Brain microvascular endothelial cell (primary cell): ENCODE measurements around the gene PFDN5.
A peak's percentile ranks its signal among the peaks of the same experiment; 100 is the strongest.

Source experiments
- DNase-seq: peaks from one replicate; pipeline ENCODE4 v3.0.0-alpha.2; 2020
- H3K27ac ChIP-seq: fragments of 250-450 bp; sonication (Bioruptor Pico); 2 replicates; pipeline ENCODE4 v1.5.1; 2020; ENCODE audit warnings: mild to moderate bottlenecking, moderate library complexity
- H3K27me3 ChIP-seq: fragments of 250-450 bp; sonication (Bioruptor Pico); replicated peaks from 2 replicates; pipeline ENCODE4 v1.5.1; 2020; ENCODE audit warnings: mild to moderate bottlenecking
- H3K36me3 ChIP-seq: fragments of 250-450 bp; sonication (Bioruptor Pico); replicated peaks from 2 replicates; pipeline ENCODE4 v1.5.1; 2020; ENCODE audit warnings: mild to moderate bottlenecking
- H3K4me3 ChIP-seq: 2 replicates; pipeline ENCODE4 v1.5.1; 2011; ENCODE audit warnings: low read depth, mild to moderate bottlenecking, control low read depth, low read length, moderate library complexity
- in situ Hi-C: cut with HindIII; loops from 2 replicates; pipeline ENCODE4 v1.10.0; 2017; ENCODE audit warnings: low sequenced_read_pairs, low pct_ligation_motif_present
- TF ChIP-seq, protein P1 (sequence below): IDR thresholded peaks from 2 replicates; pipeline ENCODE4 v1.5.1; 2011; ENCODE audit warnings: low read depth, mild to moderate bottlenecking, moderate library complexity, low read length, control low read depth, inconsistent platforms; ENCODE audit errors: missing control alignments

Gene PFDN5

DNA sequence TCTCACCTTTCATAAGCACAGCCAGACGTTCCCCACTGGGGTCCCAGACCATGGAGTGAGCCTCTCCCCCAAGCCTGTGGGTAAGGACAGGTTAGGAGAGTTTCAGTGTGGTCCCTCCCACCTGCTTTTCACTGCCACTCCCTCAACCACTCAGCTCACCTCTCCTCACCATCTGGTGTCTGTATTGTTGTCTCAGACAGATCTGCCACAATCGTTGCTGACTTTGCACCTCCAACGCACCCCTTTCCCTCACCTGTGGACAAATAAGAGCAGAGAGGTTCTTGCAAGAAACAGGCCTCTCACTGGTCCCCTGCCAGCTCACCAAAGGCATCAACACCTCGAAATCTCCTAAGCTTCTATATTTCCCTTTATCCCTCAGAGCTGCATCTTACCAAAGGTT lies 12.9 kb downstream of the PFDN5 start:
- Histone ChIP-seq H3K36me3 (peaks cover 53% of the 10 kb centered on the region), H3K27ac (no peak overlapping the region), H3K27me3 (no peaks in the 10 kb centered on the region), H3K4me3 (no peak overlapping the region)
- TF ChIP-seq, protein P1, sequence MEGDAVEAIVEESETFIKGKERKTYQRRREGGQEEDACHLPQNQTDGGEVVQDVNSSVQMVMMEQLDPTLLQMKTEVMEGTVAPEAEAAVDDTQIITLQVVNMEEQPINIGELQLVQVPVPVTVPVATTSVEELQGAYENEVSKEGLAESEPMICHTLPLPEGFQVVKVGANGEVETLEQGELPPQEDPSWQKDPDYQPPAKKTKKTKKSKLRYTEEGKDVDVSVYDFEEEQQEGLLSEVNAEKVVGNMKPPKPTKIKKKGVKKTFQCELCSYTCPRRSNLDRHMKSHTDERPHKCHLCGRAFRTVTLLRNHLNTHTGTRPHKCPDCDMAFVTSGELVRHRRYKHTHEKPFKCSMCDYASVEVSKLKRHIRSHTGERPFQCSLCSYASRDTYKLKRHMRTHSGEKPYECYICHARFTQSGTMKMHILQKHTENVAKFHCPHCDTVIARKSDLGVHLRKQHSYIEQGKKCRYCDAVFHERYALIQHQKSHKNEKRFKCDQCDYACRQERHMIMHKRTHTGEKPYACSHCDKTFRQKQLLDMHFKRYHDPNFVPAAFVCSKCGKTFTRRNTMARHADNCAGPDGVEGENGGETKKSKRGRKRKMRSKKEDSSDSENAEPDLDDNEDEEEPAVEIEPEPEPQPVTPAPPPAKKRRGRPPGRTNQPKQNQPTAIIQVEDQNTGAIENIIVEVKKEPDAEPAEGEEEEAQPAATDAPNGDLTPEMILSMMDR = no peak
- in situ Hi-C loops = no loop called here
- no peak for DNase-seq

DNA sequence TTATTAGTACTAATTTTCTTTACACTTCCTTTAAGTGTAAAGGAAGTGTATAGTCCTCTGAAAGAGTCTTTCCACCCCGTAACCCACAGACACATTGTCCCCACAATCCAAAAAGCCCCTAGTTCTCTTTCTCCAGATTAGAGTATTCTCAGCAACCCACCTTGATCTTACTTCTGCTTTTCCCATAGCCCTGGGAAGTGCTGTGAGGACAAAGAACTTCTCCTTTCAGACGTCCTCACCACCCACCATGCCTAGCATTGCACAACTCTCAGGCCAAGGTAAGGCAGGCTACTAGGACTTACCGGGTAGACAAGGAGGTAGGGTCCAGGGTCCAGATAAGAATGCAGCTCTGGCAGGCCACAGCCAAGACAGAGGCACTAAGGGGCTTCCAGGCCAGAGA lies 18.7 kb downstream of the PFDN5 start:
- in situ Hi-C loops = no loop called here

DNA sequence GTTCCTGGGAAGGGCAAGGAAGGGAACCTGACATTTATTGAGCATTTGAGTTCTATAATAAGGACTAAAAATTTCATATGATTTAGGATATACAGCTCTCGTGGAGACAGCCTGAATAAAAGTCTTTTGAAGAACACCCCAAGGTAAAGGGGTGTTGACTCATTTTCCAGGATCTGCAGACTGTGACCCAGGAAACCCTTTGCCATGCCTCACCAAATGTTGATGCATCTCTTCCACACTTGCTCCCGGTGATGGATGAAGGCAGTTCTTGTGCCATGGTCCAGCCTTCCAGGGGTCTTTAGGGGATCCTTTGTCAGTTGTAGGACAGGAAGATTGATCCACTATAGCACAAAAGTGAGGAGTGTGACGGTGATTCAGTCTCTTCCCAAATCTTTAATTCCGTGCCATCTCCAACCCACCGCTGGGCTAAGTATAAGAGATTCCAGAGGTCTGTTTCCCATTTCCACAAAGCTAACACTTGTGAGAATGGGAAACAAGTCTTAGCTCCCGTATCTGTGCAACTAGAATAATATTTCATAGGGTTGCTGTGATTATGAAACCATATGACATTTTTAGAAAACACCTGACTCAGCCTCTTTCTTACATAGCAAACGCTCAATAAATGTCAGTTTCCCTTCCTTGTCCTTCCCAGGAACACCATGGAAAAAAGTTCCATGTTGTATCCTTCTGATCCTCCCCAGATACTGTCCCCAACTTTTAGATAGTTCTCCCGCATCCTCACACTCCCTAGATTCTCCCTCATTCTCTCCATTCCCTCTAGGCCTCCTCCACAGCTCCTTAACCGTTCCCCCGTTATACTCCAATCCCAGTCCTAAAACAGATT lies 25.2 kb downstream of the PFDN5 start:
- TF ChIP-seq, protein P1 = no peak
- no peak for DNase-seq
- in situ Hi-C loops = no loop called here
- Histone ChIP-seq H3K36me3 (peaks cover 11% of the 10 kb centered on the region), H3K4me3 (peak overlapping the region; percentile 93), H3K27ac (peak overlapping the region; percentile 85), H3K27me3 (no peaks in the 10 kb centered on the region)

More for the DNA sequence above, 18.7 kb downstream of the PFDN5 start:
- TF ChIP-seq, protein P1 = no peak
- Histone ChIP-seq H3K27ac (no peak overlapping the region), H3K4me3 (no peak overlapping the region), H3K27me3 (no peaks in the 10 kb centered on the region), H3K36me3 (peaks cover 35% of the 10 kb centered on the region)
- DNase-seq = no peak

DNA sequence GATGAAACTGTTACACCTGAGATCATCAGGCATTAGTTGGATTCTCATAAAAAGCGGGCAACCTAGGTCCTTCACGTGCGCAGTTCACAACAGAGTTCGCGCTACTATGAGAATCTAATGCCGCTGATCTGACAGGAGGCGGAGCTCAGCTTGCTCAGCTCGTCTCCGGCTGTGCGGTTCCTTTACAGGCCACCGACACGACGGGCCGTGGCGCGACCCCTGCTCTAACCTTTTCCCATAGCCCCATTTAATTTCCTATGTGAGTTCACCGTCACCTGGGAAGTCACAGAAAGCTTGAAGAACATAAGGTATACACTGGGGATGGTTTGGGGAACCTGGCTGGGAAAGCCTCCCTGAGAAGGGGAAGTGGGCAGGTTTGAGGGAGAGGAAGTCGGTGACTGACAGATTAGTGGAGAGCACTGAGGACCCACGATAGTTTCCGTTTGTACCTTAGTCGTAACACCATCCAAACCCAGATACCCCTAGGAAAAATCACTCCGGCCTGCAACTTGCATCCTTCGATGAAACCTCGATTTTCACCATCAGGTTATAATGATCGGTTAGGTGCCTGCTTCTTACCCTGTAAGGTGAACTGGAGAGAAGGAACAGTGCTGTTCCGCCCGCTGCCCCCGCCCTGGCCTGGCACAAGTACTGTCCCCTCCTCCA lies 28.9 kb downstream of the PFDN5 start:
- in situ Hi-C loops = no loop called here
- no peak for DNase-seq

DNA sequence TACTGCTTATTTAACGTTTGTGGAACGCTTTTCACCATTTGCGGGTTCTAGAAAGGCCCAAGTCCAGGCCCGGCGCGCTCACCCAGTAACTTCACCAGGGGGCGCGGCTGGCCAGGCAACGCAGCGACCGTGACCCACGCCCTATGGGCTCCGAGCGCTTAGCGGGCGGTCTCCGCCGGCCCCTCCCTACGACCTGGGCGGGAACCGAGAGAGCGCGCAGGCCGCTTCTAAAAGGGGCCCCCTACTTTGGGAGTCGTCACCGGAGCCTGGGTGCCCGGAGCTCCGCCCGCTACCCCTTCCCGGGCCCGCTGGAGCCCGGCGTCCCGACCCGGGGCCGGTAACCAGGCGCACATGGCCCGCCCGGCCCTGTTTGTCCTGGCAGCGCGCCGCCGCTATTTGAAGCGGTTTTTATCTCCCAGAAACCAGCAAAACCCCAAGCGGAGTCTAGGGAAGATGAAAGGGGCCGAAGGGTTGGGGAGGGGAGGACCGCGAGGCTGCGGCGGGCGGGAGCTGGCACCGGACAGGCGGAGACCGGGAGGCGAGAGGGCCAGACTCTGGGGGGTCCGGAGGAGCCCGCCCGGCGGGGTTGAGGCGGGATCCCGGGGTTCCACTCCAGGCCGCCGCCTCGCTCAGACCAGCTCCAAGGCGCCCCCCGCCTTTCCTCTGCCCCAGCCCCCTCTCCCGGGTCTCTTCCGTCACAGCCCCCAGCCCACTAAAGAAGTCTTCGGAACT lies 29.6 kb downstream of the PFDN5 start:
- in situ Hi-C loops = no loop called here
- DNase-seq = peak; percentile 68
- H3K4me3 ChIP-seq = peak overlapping the region; percentile 59

More for the DNA sequence above, 28.9 kb downstream of the PFDN5 start:
- Histone ChIP-seq H3K4me3 (peak overlapping the region; percentile 59), H3K27me3 (no peaks in the 10 kb centered on the region), H3K27ac (no peak overlapping the region), H3K36me3 (no peaks in the 10 kb centered on the region)
- TF ChIP-seq, protein P1 = no peak

More for the DNA sequence above, 29.6 kb downstream of the PFDN5 start:
- TF ChIP-seq, protein P1 = peak; percentile 81
- Histone ChIP-seq H3K36me3 (no peaks in the 10 kb centered on the region), H3K27ac (peak overlapping the region; percentile 38), H3K27me3 (no peaks in the 10 kb centered on the region)
